ENCODE data around the gene VEZT.

DNA sequence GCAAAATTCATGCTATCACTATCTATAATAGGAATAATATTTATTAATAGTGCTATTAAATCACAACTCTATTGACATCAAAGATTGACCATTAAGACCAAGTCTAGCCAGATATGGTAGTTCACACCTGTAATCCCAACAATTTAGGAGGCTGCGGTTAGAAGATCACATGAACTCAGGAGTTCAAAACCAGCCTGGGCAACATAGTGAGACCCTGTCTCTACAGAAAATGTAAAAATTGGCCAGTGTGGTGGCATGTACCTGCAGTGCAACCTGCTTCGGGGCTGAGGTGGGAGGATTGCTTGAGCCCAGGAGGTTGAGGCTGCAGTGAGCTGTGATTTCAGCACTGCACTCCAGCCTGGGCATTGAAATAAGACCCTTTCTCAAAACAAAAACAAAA is 11.0 kb downstream of the VEZT start:
- TF ChIP-seq EP300 (IDR thresholded peaks at IDR 0.05) (no peak), POLR2A (IDR thresholded peaks at IDR 0.05) (no peak), CTCF (IDR thresholded peaks at IDR 0.05) (no peak), POLR2AphosphoS5 (IDR thresholded peaks at IDR 0.05) (no peak)
